Caco-2 (cell line): Measurements from ENCODE around the gene KCNA3. TPM values are rescaled to one million over a fixed set of nuclear protein-coding genes. Genes with fewer than 3 reads are reported as not detected.

Source experiments
- BruUV-seq: library from RNA; stranded (reverse); fragments of 400-500 nt; replicated peaks from 2 replicates; lab custom pipeline; 2021; lab: Mats Ljungman, UMichigan
- CTCF ChIA-PET: fragments of 300-600 bp; sonication (Branson Sonifier 250); formaldehyde crosslinking; loops from one replicate; lab custom pipeline; 2022; ENCODE audit warnings: antibody characterized with exemption; lab: Charles Lee
- POLR2A ChIA-PET: fragments of 300-600 bp; sonication (Branson Sonifier 250); formaldehyde crosslinking; loops from one replicate; lab custom pipeline; 2022; ENCODE audit warnings: antibody characterized with exemption; lab: Charles Lee
- DNase-seq, 2 experiments: peaks; one replicate each; pipeline versions ENCODE4 v3.0.0 to v3.0.0-alpha.2; 2020 to 2022
- H3K27me3 ChIP-seq: replicated peaks from 2 replicates; pipeline ENCODE4 v1.6.0; 2011; ENCODE audit warnings: low read length; ENCODE audit not compliant: control insufficient read depth, insufficient read depth
- H3K36me3 ChIP-seq: 2 replicates; pipeline ENCODE4 v1.5.1; 2011; ENCODE audit warnings: low read length; ENCODE audit not compliant: control insufficient read depth, insufficient read depth
- H3K4me1 ChIP-seq: fragments of 250-450 bp; sonication (Bioruptor Pico); 2 replicates; pipeline ENCODE4 v1.5.1; 2020; ENCODE audit warnings: mild to moderate bottlenecking
- H3K4me3 ChIP-seq: 2 replicates; pipeline ENCODE4 v1.5.1; 2011; ENCODE audit warnings: low read depth, mild to moderate bottlenecking, control low read depth, low read length
- H3K9me3 ChIP-seq: fragments of 250-450 bp; sonication (Bioruptor Pico); 2 replicates; pipeline ENCODE4 v1.5.1; 2020; ENCODE audit warnings: mild to moderate bottlenecking, moderate library complexity
- H3K27ac Mint-ChIP-seq: one replicate; pipeline ENCODE4 v1.8.0; 2022; ENCODE audit warnings: mixed read lengths; ENCODE audit not compliant: unreplicated experiment
- H3K27me3 Mint-ChIP-seq: one replicate; pipeline ENCODE4 v1.8.0; 2022; ENCODE audit warnings: mixed read lengths; ENCODE audit not compliant: insufficient read depth, unreplicated experiment
- H3K36me3 Mint-ChIP-seq: one replicate; pipeline ENCODE4 v1.8.0; 2022; ENCODE audit warnings: mild to moderate bottlenecking, mixed read lengths; ENCODE audit not compliant: insufficient read depth, unreplicated experiment
- H3K4me1 Mint-ChIP-seq: one replicate; pipeline ENCODE4 v1.8.0; 2022; ENCODE audit warnings: low read depth, mixed read lengths; ENCODE audit not compliant: unreplicated experiment
- H3K4me3 Mint-ChIP-seq: one replicate; pipeline ENCODE4 v1.8.0; 2022; ENCODE audit warnings: mild to moderate bottlenecking, moderate library complexity, mixed read lengths; ENCODE audit not compliant: unreplicated experiment
- H3K9me3 Mint-ChIP-seq: one replicate; pipeline ENCODE4 v1.8.0; 2022; ENCODE audit warnings: mixed read lengths; ENCODE audit not compliant: unreplicated experiment
- CTCF ChIP-seq, 2 experiments: fragments of 200-600 bp in 1 of 2; IDR thresholded peaks; 1 replicate in 1 of 2; 2 replicates in 1 of 2; pipeline versions ENCODE4 v1.5.1 to v1.8.0; 2011 to 2022; ENCODE audit warnings: antibody characterized with exemption in 1 of 2, control low read depth in 1 of 2, inconsistent platforms in 1 of 2, low read depth in 1 of 2, low read length in 1 of 2, mild to moderate bottlenecking in 1 of 2, moderate library complexity in 1 of 2; ENCODE audit not compliant: insufficient read depth in 1 of 2, severe bottlenecking in 1 of 2, unreplicated experiment in 1 of 2
- intact Hi-C: fragments of 100-400 bp; cut with micrococcal nuclease; formaldehyde crosslinking; loops from one replicate; pipeline ENCODE4 v1.10.0; 2022; ENCODE audit not compliant: unreplicated experiment
- total RNA-seq: library from RNA; stranded (reverse); gene quantifications from 2 replicates; pipeline ENCODE4 v1.2.3, GENCODE V29; 2022

KCNA3 gene
- total RNA-seq, 1 experiment from 2014 or later, result not detected

GRCh38 chr1:110700767-110701166 lies 26.0 kb upstream of the KCNA3 start:
- ChIA-PET POLR2A (no interaction called here), CTCF (no interaction called here)
- Mint-ChIP-seq H3K36me3 (no peaks in the 10 kb centered on the region), H3K27me3 (peaks cover 6% of the 10 kb centered on the region), H3K9me3 (no peaks in the 10 kb centered on the region), H3K27ac (no peak overlapping the region), H3K4me1 (no peaks in the 10 kb centered on the region), H3K4me3 (no peak overlapping the region)
- Histone ChIP-seq H3K4me1 (no peaks in the 10 kb centered on the region), H3K4me3 (no peak overlapping the region), H3K36me3 (no peaks in the 10 kb centered on the region), H3K27me3 (no peaks in the 10 kb centered on the region), H3K9me3 (no peaks in the 10 kb centered on the region)
- no peak for TF ChIP-seq CTCF (IDR thresholded peaks at IDR 0.05; ENCODE audit: insufficient read depth in 1 of 2, low read depth in 1 of 2, low read length in 1 of 2, severe bottlenecking in 1 of 2, unreplicated experiment in 1 of 2)
- BruUV-seq, result no TSS peak
- no peak for DNase-seq
- intact Hi-C loops, result no loop called here

GRCh38 chr1:110697606-110698005 lies 22.9 kb upstream of the KCNA3 start:
- Mint-ChIP-seq H3K4me3 (no peak overlapping the region), H3K27ac (no peak overlapping the region), H3K36me3 (no peaks in the 10 kb centered on the region), H3K9me3 (no peaks in the 10 kb centered on the region), H3K27me3 (peaks cover 9% of the 10 kb centered on the region), H3K4me1 (no peaks in the 10 kb centered on the region)
- POLR2A ChIA-PET, result no interaction called here
- Histone ChIP-seq H3K27me3 (no peaks in the 10 kb centered on the region), H3K4me3 (no peak overlapping the region), H3K4me1 (no peaks in the 10 kb centered on the region), H3K36me3 (no peaks in the 10 kb centered on the region), H3K9me3 (no peaks in the 10 kb centered on the region)
- intact Hi-C loops, result no loop called here
- CTCF ChIA-PET, result no interaction called here
- no peak for DNase-seq
- no TSS peak for BruUV-seq
- no peak for TF ChIP-seq CTCF (IDR thresholded peaks at IDR 0.05; ENCODE audit: insufficient read depth in 1 of 2, low read depth in 1 of 2, low read length in 1 of 2, severe bottlenecking in 1 of 2, unreplicated experiment in 1 of 2)

DNA sequence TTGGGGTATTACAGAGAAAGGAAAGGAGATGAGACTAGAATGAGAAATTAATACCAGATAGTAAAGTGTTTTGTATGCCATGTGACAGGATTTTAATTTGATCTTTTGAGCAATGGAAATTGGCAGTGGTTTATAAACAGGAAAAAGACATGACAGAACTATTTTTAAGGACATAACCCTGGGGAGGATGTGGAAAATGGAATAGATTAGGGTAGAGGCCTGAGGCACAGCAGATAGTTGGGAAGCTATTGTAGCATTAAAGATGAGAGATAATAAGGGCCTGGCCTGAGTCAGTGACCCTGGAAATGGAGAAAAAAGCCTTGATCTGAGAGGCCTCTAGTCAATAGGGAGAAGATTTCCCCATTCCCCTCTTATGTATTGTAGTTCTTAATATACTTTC lies 22.1 kb upstream of the KCNA3 start:
- Histone ChIP-seq H3K4me3 (no peak overlapping the region), H3K9me3 (no peaks in the 10 kb centered on the region), H3K36me3 (no peaks in the 10 kb centered on the region), H3K4me1 (no peaks in the 10 kb centered on the region), H3K27me3 (no peaks in the 10 kb centered on the region)
- Mint-ChIP-seq H3K4me1 (no peaks in the 10 kb centered on the region), H3K9me3 (no peaks in the 10 kb centered on the region), H3K27me3 (peaks cover 10% of the 10 kb centered on the region), H3K36me3 (no peaks in the 10 kb centered on the region), H3K4me3 (no peak overlapping the region), H3K27ac (no peak overlapping the region)
- DNase-seq, result no peak
- CTCF ChIA-PET, result no interaction called here
- no TSS peak for BruUV-seq
- POLR2A ChIA-PET, result no interaction called here
- intact Hi-C loops, result no loop called here
- TF ChIP-seq CTCF (IDR thresholded peaks at IDR 0.05; ENCODE audit: insufficient read depth in 1 of 2, low read depth in 1 of 2, low read length in 1 of 2, severe bottlenecking in 1 of 2, unreplicated experiment in 1 of 2), result no peak
